SK-N-SH treated with all-trans-retinoic acid at 6 μM for 48 hours (cell line): ENCODE results near the gene FUT1.

ENCODE experiments used
- ARNTL ChIP-seq: fragments of 450-650 bp; formaldehyde crosslinking; IDR thresholded peaks from 2 replicates; pipeline ENCODE4 v1.5.0; 2020; ENCODE audit warnings: low read depth, mild to moderate bottlenecking, moderate library complexity, borderline replicate concordance
- GLIS3 ChIP-seq: fragments of 250-450 bp; sonication (Bioruptor Pico); IDR thresholded peaks from 2 replicates; pipeline ENCODE4 v1.5.0; 2020; ENCODE audit warnings: mild to moderate bottlenecking, moderate library complexity
- ISL1 ChIP-seq: fragments of 250-450 bp; sonication (Bioruptor Pico); IDR thresholded peaks from 2 replicates; pipeline ENCODE4 v2.1.2; 2022; ENCODE audit warnings: mild to moderate bottlenecking, moderate library complexity
- TCF4 ChIP-seq: fragments of 250-450 bp; sonication (Bioruptor Pico); IDR thresholded peaks from 2 replicates; pipeline ENCODE4 v1.8.0; 2021; ENCODE audit warnings: mild to moderate bottlenecking, moderate library complexity, borderline replicate concordance
- TOX ChIP-seq: fragments of 250-450 bp; sonication (Bioruptor Pico); IDR thresholded peaks from 2 replicates; pipeline ENCODE4 v1.8.0; 2021; ENCODE audit warnings: mild to moderate bottlenecking, moderate library complexity, borderline replicate concordance
- ZC3H10 ChIP-seq: fragments of 250-450 bp; sonication (Bioruptor Pico); IDR thresholded peaks from 2 replicates; pipeline ENCODE4 v1.5.1; 2021; ENCODE audit warnings: mild to moderate bottlenecking, moderate library complexity
- ZFP3 ChIP-seq: fragments of 250-450 bp; sonication (Bioruptor Pico); IDR thresholded peaks from 2 replicates; pipeline ENCODE4 v1.5.0; 2020; ENCODE audit warnings: mild to moderate bottlenecking, moderate library complexity
- ZFP30 ChIP-seq: fragments of 450-650 bp; formaldehyde crosslinking; IDR thresholded peaks from 2 replicates; pipeline ENCODE4 v1.5.0; 2022; ENCODE audit warnings: mild to moderate bottlenecking, moderate library complexity
- TF ChIP-seq, protein P1 (sequence below): fragments of 250-450 bp; sonication (Bioruptor Pico); IDR thresholded peaks from 2 replicates; pipeline ENCODE4 v1.8.0; 2020; ENCODE audit warnings: mild to moderate bottlenecking, moderate library complexity, borderline replicate concordance
- TF ChIP-seq, protein P2 (sequence below): fragments of 250-450 bp; sonication (Bioruptor Pico); IDR thresholded peaks from 2 replicates; pipeline ENCODE4 v1.5.1; 2021; ENCODE audit warnings: mild to moderate bottlenecking, moderate library complexity

DNA sequence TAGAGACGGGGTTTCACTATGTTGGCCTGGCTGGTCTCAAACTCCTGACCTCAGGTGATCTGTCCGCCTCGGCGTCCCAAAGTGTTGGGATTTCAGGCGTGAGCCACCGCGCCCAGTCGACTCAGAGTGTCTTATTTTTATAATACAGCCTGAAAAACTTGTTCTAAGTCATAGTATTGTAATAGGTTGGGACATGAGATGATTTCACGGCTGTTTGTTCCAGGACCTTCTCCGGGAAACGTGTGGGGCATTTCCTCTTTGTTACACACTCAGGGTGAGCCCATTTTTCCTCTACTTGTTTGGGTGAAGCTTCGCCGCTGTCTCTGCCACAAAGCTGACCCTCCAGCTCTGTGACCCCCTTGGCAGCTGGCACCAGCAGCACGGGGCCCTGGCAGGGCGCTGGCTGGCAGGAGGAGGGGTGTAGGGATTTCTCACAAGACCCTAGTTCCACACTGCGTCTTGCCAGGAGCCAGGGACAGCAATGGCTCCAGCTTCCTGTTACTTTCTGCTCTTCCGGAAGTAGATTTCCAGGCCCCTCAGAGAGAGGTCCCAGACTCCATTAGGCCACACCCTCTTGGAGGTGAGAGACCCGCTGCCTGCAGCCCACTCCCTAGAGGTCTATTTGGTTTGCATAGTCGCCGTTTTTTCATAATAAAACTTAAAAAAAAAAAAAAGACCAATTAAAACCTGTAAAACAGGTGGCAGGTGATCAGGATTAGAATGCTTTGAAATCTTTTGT, 18.5 kb upstream of the FUT1 start:
- TF ChIP-seq TCF4 (CRISPR knock-in tag) (no peak), TOX (CRISPR knock-in tag) (no peak), ZFP30 (CRISPR knock-in tag) (no peak), ARNTL (CRISPR knock-in tag) (no peak), ZFP3 (CRISPR knock-in tag) (no peak), ISL1 (no peak), GLIS3 (no peak), ZC3H10 (no peak)
- TF ChIP-seq, protein P1, sequence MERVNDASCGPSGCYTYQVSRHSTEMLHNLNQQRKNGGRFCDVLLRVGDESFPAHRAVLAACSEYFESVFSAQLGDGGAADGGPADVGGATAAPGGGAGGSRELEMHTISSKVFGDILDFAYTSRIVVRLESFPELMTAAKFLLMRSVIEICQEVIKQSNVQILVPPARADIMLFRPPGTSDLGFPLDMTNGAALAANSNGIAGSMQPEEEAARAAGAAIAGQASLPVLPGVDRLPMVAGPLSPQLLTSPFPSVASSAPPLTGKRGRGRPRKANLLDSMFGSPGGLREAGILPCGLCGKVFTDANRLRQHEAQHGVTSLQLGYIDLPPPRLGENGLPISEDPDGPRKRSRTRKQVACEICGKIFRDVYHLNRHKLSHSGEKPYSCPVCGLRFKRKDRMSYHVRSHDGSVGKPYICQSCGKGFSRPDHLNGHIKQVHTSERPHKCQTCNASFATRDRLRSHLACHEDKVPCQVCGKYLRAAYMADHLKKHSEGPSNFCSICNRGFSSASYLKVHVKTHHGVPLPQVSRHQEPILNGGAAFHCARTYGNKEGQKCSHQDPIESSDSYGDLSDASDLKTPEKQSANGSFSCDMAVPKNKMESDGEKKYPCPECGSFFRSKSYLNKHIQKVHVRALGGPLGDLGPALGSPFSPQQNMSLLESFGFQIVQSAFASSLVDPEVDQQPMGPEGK: no peak
- TF ChIP-seq, protein P2, sequence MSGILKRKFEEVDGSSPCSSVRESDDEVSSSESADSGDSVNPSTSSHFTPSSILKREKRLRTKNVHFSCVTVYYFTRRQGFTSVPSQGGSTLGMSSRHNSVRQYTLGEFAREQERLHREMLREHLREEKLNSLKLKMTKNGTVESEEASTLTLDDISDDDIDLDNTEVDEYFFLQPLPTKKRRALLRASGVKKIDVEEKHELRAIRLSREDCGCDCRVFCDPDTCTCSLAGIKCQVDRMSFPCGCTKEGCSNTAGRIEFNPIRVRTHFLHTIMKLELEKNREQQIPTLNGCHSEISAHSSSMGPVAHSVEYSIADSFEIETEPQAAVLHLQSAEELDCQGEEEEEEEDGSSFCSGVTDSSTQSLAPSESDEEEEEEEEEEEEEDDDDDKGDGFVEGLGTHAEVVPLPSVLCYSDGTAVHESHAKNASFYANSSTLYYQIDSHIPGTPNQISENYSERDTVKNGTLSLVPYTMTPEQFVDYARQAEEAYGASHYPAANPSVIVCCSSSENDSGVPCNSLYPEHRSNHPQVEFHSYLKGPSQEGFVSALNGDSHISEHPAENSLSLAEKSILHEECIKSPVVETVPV: no peak
